GM18505 (cell line): ENCODE measurements around the gene DOCK3.
"Not testable (repeated sequence)": the region's sequence is repeated elsewhere in the genome, so short reads cannot be mapped to it uniquely, and the experiment has no call there.

Experiments used
- ATAC-seq: cut with Tn5 transposase; IDR thresholded peaks from one replicate; pipeline ENCODE4 v1.9.1; 2021; ENCODE audit not compliant: unreplicated experiment
- POLR2A ChIP-seq: IDR thresholded peaks from 4 replicates; pipeline ENCODE4 v1.6.1; 2011; ENCODE audit warnings: borderline replicate concordance; ENCODE audit not compliant: insufficient read depth, insufficient read length; ENCODE audit errors: extremely low read depth

The DOCK3 gene

GRCh38 chr3:50676031-50676705 is 1.4 kb downstream of the DOCK3 start:
- no peak for TF ChIP-seq POLR2A
- ATAC-seq: no peak

GRCh38 chr3:50687127-50687751 is 12.5 kb downstream of the DOCK3 start:
- no peak for ATAC-seq
- TF ChIP-seq POLR2A: no peak

- TF ChIP-seq POLR2A: no peak
- no peak for ATAC-seq
Measured at GRCh38 chr3:50687916-50688315, 13.2 kb downstream of the DOCK3 start.

- ATAC-seq: not testable (repeated sequence)
Measured at GRCh38 chr3:50688602-50689001, 13.9 kb downstream of the DOCK3 start.

GRCh38 chr3:50689558-50689957 is 14.8 kb downstream of the DOCK3 start:
- ATAC-seq: no peak
- TF ChIP-seq POLR2A: no peak

GRCh38 chr3:50695031-50695430 is 20.3 kb downstream of the DOCK3 start:
- ATAC-seq: no peak
- no peak for TF ChIP-seq POLR2A

- no peak for ATAC-seq
- no peak for TF ChIP-seq POLR2A
Measured at GRCh38 chr3:50696276-50696675, 21.5 kb downstream of the DOCK3 start.

- ATAC-seq: no peak
- TF ChIP-seq POLR2A: no peak
Measured at GRCh38 chr3:50698269-50698668, 23.5 kb downstream of the DOCK3 start.

GRCh38 chr3:50708620-50709019 is 33.9 kb downstream of the DOCK3 start:
- TF ChIP-seq POLR2A: no peak
- no peak for ATAC-seq

- no peak for ATAC-seq
- no peak for TF ChIP-seq POLR2A
Measured at GRCh38 chr3:50714946-50715345, 40.2 kb downstream of the DOCK3 start.

- TF ChIP-seq POLR2A: no peak
- ATAC-seq: no peak
Measured at GRCh38 chr3:50724831-50725230, 50.1 kb downstream of the DOCK3 start.

GRCh38 chr3:50734985-50735384 is 60.3 kb downstream of the DOCK3 start:
- ATAC-seq: no peak
- TF ChIP-seq POLR2A: no peak

GRCh38 chr3:50737193-50737905 is 62.6 kb downstream of the DOCK3 start:
- no peak for ATAC-seq
- no peak for TF ChIP-seq POLR2A
